A673 (cell line): ENCODE results near the gene PHF1. TPM values are rescaled to one million over a fixed set of nuclear protein-coding genes. Genes with fewer than 3 reads are reported as not detected.

ENCODE experiments used
- BruUV-seq: library from RNA; stranded (reverse); fragments of 400-500 nt; replicated peaks from 2 replicates; lab custom pipeline; 2021; lab: Mats Ljungman, UMichigan
- CTCF ChIA-PET: fragments of 300-600 bp; sonication (Branson Sonifier 250); formaldehyde crosslinking; loops from one replicate; lab custom pipeline; 2022; ENCODE audit warnings: antibody characterized with exemption; lab: Charles Lee
- POLR2A ChIA-PET: fragments of 300-600 bp; sonication (Branson Sonifier 250); formaldehyde crosslinking; loops from one replicate; lab custom pipeline; 2022; ENCODE audit warnings: antibody characterized with exemption; ENCODE audit not compliant: low non-redundant PET; lab: Charles Lee
- DNase-seq: peaks from one replicate; pipeline ENCODE4 v3.0.0-alpha.2; 2015; ENCODE audit warnings: low spot score
- H3K27ac ChIP-seq: fragments of 200-600 bp; sonication (generic); 2 replicates; pipeline ENCODE4 v1.5.1; 2016; ENCODE audit warnings: mixed run types, low read depth, mild to moderate bottlenecking, mixed read lengths, antibody characterized with exemption, low read length; ENCODE audit not compliant: poor library complexity, severe bottlenecking
- H3K27me3 ChIP-seq: fragments of 200-600 bp; sonication (generic); replicated peaks from 2 replicates; pipeline ENCODE4 v1.6.1; 2017; ENCODE audit warnings: mixed run types, low read depth, mild to moderate bottlenecking, mixed read lengths, antibody characterized with exemption, low read length; ENCODE audit not compliant: insufficient read depth, poor library complexity
- H3K36me3 ChIP-seq: fragments of 200-600 bp; sonication (generic); 2 replicates; pipeline ENCODE4 v1.6.1; 2016; ENCODE audit warnings: mixed run types, mild to moderate bottlenecking, mixed read lengths, antibody characterized with exemption, low read length; ENCODE audit not compliant: insufficient read depth, poor library complexity, severe bottlenecking
- H3K4me1 ChIP-seq: fragments of 200-600 bp; sonication (generic); 2 replicates; pipeline ENCODE4 v1.6.1; 2017; ENCODE audit warnings: mixed run types, mild to moderate bottlenecking, mixed read lengths, antibody characterized with exemption, low read length; ENCODE audit not compliant: insufficient read depth, poor library complexity, severe bottlenecking
- H3K4me3 ChIP-seq: fragments of 200-600 bp; sonication (generic); 2 replicates; pipeline ENCODE4 v1.5.1; 2016; ENCODE audit warnings: low read depth, mixed run types, mild to moderate bottlenecking, mixed read lengths, low read length; ENCODE audit not compliant: poor library complexity, severe bottlenecking
- H3K9me3 ChIP-seq: fragments of 200-600 bp; sonication (generic); 2 replicates; pipeline ENCODE4 v1.6.1; 2016; ENCODE audit warnings: mixed run types, low read depth, mild to moderate bottlenecking, mixed read lengths, antibody characterized with exemption, low read length; ENCODE audit not compliant: poor library complexity, severe bottlenecking
- CTCF ChIP-seq: fragments of 300-800, 200-600 bp; sonication (generic); conservative IDR thresholded peaks from 2 replicates; pipeline ENCODE4 v1.5.1; 2017; ENCODE audit warnings: low read depth, mild to moderate bottlenecking, antibody characterized with exemption, low read length, moderate library complexity, mixed read lengths
- EZH2 ChIP-seq: fragments of 200-600 bp; sonication (generic); IDR thresholded peaks from 2 replicates; pipeline ENCODE4 v1.6.1; 2017; ENCODE audit warnings: borderline replicate concordance, low read depth, mild to moderate bottlenecking, mixed read lengths, antibody characterized with exemption, low read length; ENCODE audit not compliant: poor library complexity, severe bottlenecking
- intact Hi-C: fragments of 100-400 bp; cut with micrococcal nuclease; formaldehyde crosslinking; loops from one replicate; pipeline ENCODE4 v1.10.0; 2022; ENCODE audit not compliant: unreplicated experiment
- total RNA-seq: library from RNA; stranded (reverse); gene quantifications from 2 replicates; pipeline ENCODE4 v1.2.3, GENCODE V29; 2021

PHF1 gene
- total RNA-seq, 1 experiment from 2014 or later = 53.5 TPM

- Histone ChIP-seq H3K27me3 (no peaks in the 10 kb centered on the region), H3K4me3 (no peak overlapping the region), H3K9me3 (no peaks in the 10 kb centered on the region), H3K4me1 (no peaks in the 10 kb centered on the region), H3K27ac (no peak overlapping the region), H3K36me3 (peaks cover 61% of the 10 kb centered on the region)
- ChIA-PET POLR2A (no interaction called here), CTCF (no interaction called here)
- no peak for DNase-seq
- no TSS peak for BruUV-seq
- intact Hi-C loops = no loop called here
- TF ChIP-seq CTCF (no peak), EZH2 (no peak)
Measured at GRCh38 chr6:33441457-33441856, 30.6 kb downstream of the PHF1 start.

- Histone ChIP-seq H3K4me1 (no peaks in the 10 kb centered on the region), H3K9me3 (no peaks in the 10 kb centered on the region), H3K27ac (no peak overlapping the region), H3K4me3 (no peak overlapping the region), H3K36me3 (peaks cover 53% of the 10 kb centered on the region), H3K27me3 (no peaks in the 10 kb centered on the region)
- POLR2A ChIA-PET = no interaction called here
- BruUV-seq = no TSS peak
- no peak for DNase-seq
- CTCF ChIA-PET = no interaction called here
- intact Hi-C loops = no loop called here
- no peak for TF ChIP-seq CTCF
- no peak for TF ChIP-seq EZH2
Measured at GRCh38 chr6:33442283-33442682, 31.5 kb downstream of the PHF1 start.

- ChIA-PET POLR2A (no interaction called here), CTCF (no interaction called here)
- TF ChIP-seq EZH2 = no peak
- no peak for TF ChIP-seq CTCF
- intact Hi-C loops = no loop called here
- H3K36me3 ChIP-seq = peaks cover 51% of the 10 kb centered on the region
- no peaks in the 10 kb centered on the region for H3K4me1 ChIP-seq
- BruUV-seq = no TSS peak
- no peak overlapping the region for H3K4me3 ChIP-seq
- no peaks in the 10 kb centered on the region for H3K27me3 ChIP-seq
- H3K9me3 ChIP-seq = no peaks in the 10 kb centered on the region
- DNase-seq = no peak
- no peak overlapping the region for H3K27ac ChIP-seq
Measured at GRCh38 chr6:33443025-33443424, 32.2 kb downstream of the PHF1 start.
